A673 (cell line): ENCODE measurements around the gene SCN3B. TPM values are rescaled to one million over a fixed set of nuclear protein-coding genes. Genes with fewer than 3 reads are reported as not detected.

Experiments used
- BruUV-seq: library from RNA; stranded (reverse); fragments of 400-500 nt; replicated peaks from 2 replicates; lab custom pipeline; 2021; lab: Mats Ljungman, UMichigan
- CTCF ChIA-PET: fragments of 300-600 bp; sonication (Branson Sonifier 250); formaldehyde crosslinking; loops from one replicate; lab custom pipeline; 2022; ENCODE audit warnings: antibody characterized with exemption; lab: Charles Lee
- POLR2A ChIA-PET: fragments of 300-600 bp; sonication (Branson Sonifier 250); formaldehyde crosslinking; loops from one replicate; lab custom pipeline; 2022; ENCODE audit warnings: antibody characterized with exemption; ENCODE audit not compliant: low non-redundant PET; lab: Charles Lee
- DNase-seq: peaks from one replicate; pipeline ENCODE4 v3.0.0-alpha.2; 2015; ENCODE audit warnings: low spot score
- H3K27ac ChIP-seq: fragments of 200-600 bp; sonication (generic); 2 replicates; pipeline ENCODE4 v1.5.1; 2016; ENCODE audit warnings: mixed run types, low read depth, mild to moderate bottlenecking, mixed read lengths, antibody characterized with exemption, low read length; ENCODE audit not compliant: poor library complexity, severe bottlenecking
- H3K27me3 ChIP-seq: fragments of 200-600 bp; sonication (generic); replicated peaks from 2 replicates; pipeline ENCODE4 v1.6.1; 2017; ENCODE audit warnings: mixed run types, low read depth, mild to moderate bottlenecking, mixed read lengths, antibody characterized with exemption, low read length; ENCODE audit not compliant: insufficient read depth, poor library complexity
- H3K36me3 ChIP-seq: fragments of 200-600 bp; sonication (generic); 2 replicates; pipeline ENCODE4 v1.6.1; 2016; ENCODE audit warnings: mixed run types, mild to moderate bottlenecking, mixed read lengths, antibody characterized with exemption, low read length; ENCODE audit not compliant: insufficient read depth, poor library complexity, severe bottlenecking
- H3K4me1 ChIP-seq: fragments of 200-600 bp; sonication (generic); 2 replicates; pipeline ENCODE4 v1.6.1; 2017; ENCODE audit warnings: mixed run types, mild to moderate bottlenecking, mixed read lengths, antibody characterized with exemption, low read length; ENCODE audit not compliant: insufficient read depth, poor library complexity, severe bottlenecking
- H3K4me3 ChIP-seq: fragments of 200-600 bp; sonication (generic); 2 replicates; pipeline ENCODE4 v1.5.1; 2016; ENCODE audit warnings: low read depth, mixed run types, mild to moderate bottlenecking, mixed read lengths, low read length; ENCODE audit not compliant: poor library complexity, severe bottlenecking
- H3K9me3 ChIP-seq: fragments of 200-600 bp; sonication (generic); 2 replicates; pipeline ENCODE4 v1.6.1; 2016; ENCODE audit warnings: mixed run types, low read depth, mild to moderate bottlenecking, mixed read lengths, antibody characterized with exemption, low read length; ENCODE audit not compliant: poor library complexity, severe bottlenecking
- CTCF ChIP-seq: fragments of 300-800, 200-600 bp; sonication (generic); conservative IDR thresholded peaks from 2 replicates; pipeline ENCODE4 v1.5.1; 2017; ENCODE audit warnings: low read depth, mild to moderate bottlenecking, antibody characterized with exemption, low read length, moderate library complexity, mixed read lengths
- EZH2 ChIP-seq: fragments of 200-600 bp; sonication (generic); IDR thresholded peaks from 2 replicates; pipeline ENCODE4 v1.6.1; 2017; ENCODE audit warnings: borderline replicate concordance, low read depth, mild to moderate bottlenecking, mixed read lengths, antibody characterized with exemption, low read length; ENCODE audit not compliant: poor library complexity, severe bottlenecking
- intact Hi-C: fragments of 100-400 bp; cut with micrococcal nuclease; formaldehyde crosslinking; loops from one replicate; pipeline ENCODE4 v1.10.0; 2022; ENCODE audit not compliant: unreplicated experiment
- total RNA-seq: library from RNA; stranded (reverse); gene quantifications from 2 replicates; pipeline ENCODE4 v1.2.3, GENCODE V29; 2021

SCN3B gene
- total RNA-seq, 1 experiment from 2014 or later = 0.13 TPM

DNA sequence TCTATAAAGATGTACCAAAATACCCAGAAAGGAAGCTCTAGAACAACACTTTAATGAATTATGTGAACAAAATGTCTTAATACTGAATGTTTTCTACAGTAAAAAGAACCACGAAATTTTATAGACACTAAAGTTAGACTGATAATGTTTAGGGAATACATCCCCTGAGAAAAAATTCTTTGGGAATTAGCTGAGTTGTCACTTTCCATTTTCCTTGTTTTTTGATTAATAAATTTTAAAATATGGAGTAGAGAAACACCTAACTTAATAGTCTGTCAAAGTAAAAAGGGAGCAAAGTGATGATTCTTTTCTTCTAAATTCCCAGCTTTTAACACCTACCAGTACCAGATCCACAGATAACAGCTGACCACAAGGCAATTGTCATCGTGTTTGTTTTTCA, 23.1 kb upstream of the SCN3B start:
- H3K9me3 ChIP-seq = no peaks in the 10 kb centered on the region
- intact Hi-C loops = no loop called here
- TF ChIP-seq CTCF (no peak), EZH2 (no peak)
- H3K4me3 ChIP-seq = no peak overlapping the region
- H3K27ac ChIP-seq = no peak overlapping the region
- no TSS peak for BruUV-seq
- no peaks in the 10 kb centered on the region for H3K4me1 ChIP-seq
- POLR2A ChIA-PET = no interaction called here
- no peak for DNase-seq
- CTCF ChIA-PET = no interaction called here
- peaks cover 36% of the 10 kb centered on the region for H3K27me3 ChIP-seq
- H3K36me3 ChIP-seq = no peaks in the 10 kb centered on the region

DNA sequence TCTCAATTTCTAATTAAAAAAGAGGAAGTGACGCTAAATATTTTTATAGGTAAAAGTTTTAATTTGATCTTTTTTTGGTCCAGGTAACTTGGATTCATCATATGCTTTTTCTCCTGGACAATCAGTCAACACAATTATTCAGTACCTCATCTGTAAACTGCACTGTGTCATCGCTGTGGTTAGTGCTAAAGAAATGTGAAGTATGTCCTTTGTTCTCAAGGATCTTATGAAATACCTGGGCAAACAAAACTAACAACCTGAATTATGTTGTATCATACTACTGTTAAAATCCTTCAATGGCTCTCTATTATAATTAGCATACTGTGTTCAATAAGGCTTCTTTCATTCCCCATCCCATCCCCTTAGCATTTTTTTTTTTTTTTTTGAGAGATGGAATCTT, 19.9 kb upstream of the SCN3B start:
- no peaks in the 10 kb centered on the region for H3K4me1 ChIP-seq
- no peak for DNase-seq
- H3K36me3 ChIP-seq = no peaks in the 10 kb centered on the region
- POLR2A ChIA-PET = no interaction called here
- no TSS peak for BruUV-seq
- TF ChIP-seq CTCF = no peak
- TF ChIP-seq EZH2 = no peak
- peaks cover 19% of the 10 kb centered on the region for H3K27me3 ChIP-seq
- no peak overlapping the region for H3K27ac ChIP-seq
- no peak overlapping the region for H3K4me3 ChIP-seq
- CTCF ChIA-PET = no interaction called here
- intact Hi-C loops = no loop called here
- H3K9me3 ChIP-seq = no peaks in the 10 kb centered on the region

- Histone ChIP-seq H3K27me3 (peaks cover 9% of the 10 kb centered on the region), H3K9me3 (no peaks in the 10 kb centered on the region), H3K27ac (no peak overlapping the region), H3K4me1 (no peaks in the 10 kb centered on the region), H3K36me3 (no peaks in the 10 kb centered on the region), H3K4me3 (no peak overlapping the region)
- no peak for DNase-seq
- CTCF ChIA-PET = no interaction called here
- no TSS peak for BruUV-seq
- TF ChIP-seq EZH2 (no peak), CTCF (no peak)
- intact Hi-C loops = no loop called here
- POLR2A ChIA-PET = no interaction called here
Observed at GRCh38 chr11:123672568-123672967, 18.1 kb upstream of the SCN3B start.
